ENCODE measurements around the gene CRB3.

GRCh38 chr19:6501740-6502648, 37.9 kb downstream of the CRB3 start, which contains the start of gene TUBB4A:
- no peak for TF ChIP-seq CTCF (conservative IDR thresholded peaks at IDR 0.05; ENCODE audit: low read depth in 2 of 2)
- TF ChIP-seq POLR2AphosphoS5 (IDR thresholded peaks at IDR 0.05; ENCODE audit: low read depth) = peak; percentile 63
- no peak for TF ChIP-seq ZNF331 (CRISPR knock-in tag; IDR thresholded peaks at IDR 0.05; ENCODE audit: low read depth)
- no peak for TF ChIP-seq ETS1 (IDR thresholded peaks at IDR 0.05)
- no peak for TF ChIP-seq EZH2 (IDR thresholded peaks at IDR 0.05; ENCODE audit: low read depth, unreplicated experiment)
- TF ChIP-seq CREB1 (CRISPR knock-in tag; IDR thresholded peaks at IDR 0.05; ENCODE audit: low read depth) = peak; percentile 47

Measured in GM23338 (cell line).